HTR-8/SVneo (cell line): ENCODE results near the gene ITFG1.
"Not testable (repeated sequence)": the region's sequence is repeated elsewhere in the genome, so short reads cannot be mapped to it uniquely, and the experiment has no call there.

ENCODE experiments used
- DNase-seq: peaks from one replicate; pipeline ENCODE4 v3.0.0; 2011; ENCODE audit warnings: low spot score, mixed read lengths; ENCODE audit not compliant: insufficient read length
- FAIRE-seq: peaks from 2 replicates; lab custom pipeline; 2011; peaks lifted over from hg19 to GRCh38; lab: Jason Lieb, UNC

ITFG1 gene

GRCh38 chr16:47349029-47349428 is 111.8 kb downstream of the ITFG1 start:
- not testable (repeated sequence) for DNase-seq, FAIRE-seq

- not testable (repeated sequence) for DNase-seq, FAIRE-seq
Observed at GRCh38 chr16:47347021-47347696, 113.7 kb downstream of the ITFG1 start.

GRCh38 chr16:47342055-47342454 is 118.8 kb downstream of the ITFG1 start:
- DNase-seq, result no peak
- no peak for FAIRE-seq

- not testable (repeated sequence) for DNase-seq, FAIRE-seq
Observed at GRCh38 chr16:47330562-47330961, 130.3 kb downstream of the ITFG1 start.

GRCh38 chr16:47324309-47324708 is 136.6 kb downstream of the ITFG1 start:
- DNase-seq, FAIRE-seq: not testable (repeated sequence)

GRCh38 chr16:47323241-47323640 is 137.6 kb downstream of the ITFG1 start:
- DNase-seq (no peak), FAIRE-seq (no peak)

- no peak for FAIRE-seq
- DNase-seq, result no peak
Observed at GRCh38 chr16:47320546-47321310, 140.1 kb downstream of the ITFG1 start.

- no peak for FAIRE-seq
- DNase-seq, result no peak
Observed at GRCh38 chr16:47317465-47318240, 143.2 kb downstream of the ITFG1 start.

GRCh38 chr16:47316442-47317015 is 144.3 kb downstream of the ITFG1 start:
- DNase-seq (no peak), FAIRE-seq (no peak)

- DNase-seq, result no peak
- FAIRE-seq, result no peak
Observed at GRCh38 chr16:47311738-47312505, 148.9 kb downstream of the ITFG1 start.

- FAIRE-seq, result no peak
- DNase-seq, result no peak
Observed at GRCh38 chr16:47310792-47311211, 150.1 kb downstream of the ITFG1 start.

- DNase-seq (no peak), FAIRE-seq (no peak)
Observed at GRCh38 chr16:47309581-47310312, 151.1 kb downstream of the ITFG1 start.

- no peak for DNase-seq
- no peak for FAIRE-seq
Observed at GRCh38 chr16:47308601-47309000, 152.3 kb downstream of the ITFG1 start.

GRCh38 chr16:47304563-47304962 is 156.3 kb downstream of the ITFG1 start:
- DNase-seq (no peak), FAIRE-seq (no peak)

- DNase-seq (no peak), FAIRE-seq (no peak)
Observed at GRCh38 chr16:47299587-47299986, 161.3 kb downstream of the ITFG1 start.

- no peak for DNase-seq
- no peak for FAIRE-seq
Observed at GRCh38 chr16:47284999-47285398, 175.9 kb downstream of the ITFG1 start.

GRCh38 chr16:47278306-47278970 is 182.4 kb downstream of the ITFG1 start:
- FAIRE-seq (no peak), DNase-seq (no peak)

- FAIRE-seq, result no peak
- DNase-seq, result no peak
Observed at GRCh38 chr16:47276522-47276921, 184.3 kb downstream of the ITFG1 start.

- no peak for FAIRE-seq
- no peak for DNase-seq
Observed at GRCh38 chr16:47262938-47263337, 197.9 kb downstream of the ITFG1 start.
